Left kidney (tissue), 2 donors: Measurements from ENCODE around the gene TMEM240. TPM values are rescaled to one million over a fixed set of nuclear protein-coding genes. Genes with fewer than 3 reads are reported as not detected.
"Not testable (repeated sequence)": the region's sequence is repeated elsewhere in the genome, so short reads cannot be mapped to it uniquely, and the experiment has no call there.

Source experiments
- DNase-seq: peaks from one replicate; pipeline ENCODE4 v3.0.0-alpha.2; 2013
- polyA plus RNA-seq: library from polyadenylated mRNA; unstranded; fragments of 120-200 nt; gene quantifications from one replicate; pipeline ENCODE4 v1.2.1, GENCODE V29; 2013; ENCODE audit not compliant: insufficient read length

Gene TMEM240
- polyA plus RNA-seq, 1 donor, result 3.7 TPM

- DNase-seq, result no peak
Observed at GRCh38 chr1:1558591-1558990, 18.2 kb upstream of the TMEM240 start.

GRCh38 chr1:1557688-1558087, 17.3 kb upstream of the TMEM240 start:
- DNase-seq, result not testable (repeated sequence)

- DNase-seq, result not testable (repeated sequence)
Observed at GRCh38 chr1:1556961-1557360, 16.5 kb upstream of the TMEM240 start.

GRCh38 chr1:1556505-1556904, 16.1 kb upstream of the TMEM240 start:
- no peak for DNase-seq

- no peak for DNase-seq
Observed at GRCh38 chr1:1554926-1555915, 14.8 kb upstream of the TMEM240 start.

- DNase-seq, result no peak
Observed at GRCh38 chr1:1554550-1554925, 14.1 kb upstream of the TMEM240 start.

- DNase-seq, result no peak
Observed at GRCh38 chr1:1553821-1554494, 13.5 kb upstream of the TMEM240 start.

- DNase-seq, result no peak
Observed at GRCh38 chr1:1552263-1552639, 11.8 kb upstream of the TMEM240 start.

- DNase-seq, result no peak
Observed at GRCh38 chr1:1551524-1552262, 11.3 kb upstream of the TMEM240 start.

GRCh38 chr1:1550591-1551432, 10.4 kb upstream of the TMEM240 start:
- DNase-seq, result no peak

- no peak for DNase-seq
Observed at GRCh38 chr1:1550087-1550486, 9.7 kb upstream of the TMEM240 start.

GRCh38 chr1:1548591-1548990, 8.2 kb upstream of the TMEM240 start:
- no peak for DNase-seq

GRCh38 chr1:1547476-1547875, 7.1 kb upstream of the TMEM240 start:
- no peak for DNase-seq

- DNase-seq, result no peak
Observed at GRCh38 chr1:1547011-1547410, 6.6 kb upstream of the TMEM240 start.

- no peak for DNase-seq
Observed at GRCh38 chr1:1545946-1546737, 5.7 kb upstream of the TMEM240 start.

GRCh38 chr1:1544544-1544943, 4.1 kb upstream of the TMEM240 start:
- DNase-seq, result no peak

GRCh38 chr1:1543706-1544099, 3.3 kb upstream of the TMEM240 start:
- DNase-seq, result no peak

- DNase-seq, result no peak
Observed at GRCh38 chr1:1542766-1543705, 2.6 kb upstream of the TMEM240 start.

GRCh38 chr1:1541956-1542765, 1.7 kb upstream of the TMEM240 start:
- DNase-seq, result no peak
